Tongue (tissue), 3 donors: Measurements from ENCODE around the gene POU6F2. TPM values are rescaled to one million over a fixed set of nuclear protein-coding genes. Genes with fewer than 3 reads are reported as not detected.

Source experiments
- DNase-seq: peaks from one replicate; pipeline ENCODE4 v3.0.0-alpha.2; 2015
- small RNA-seq: library from RNA; depleted of rRNA; stranded (forward); fragments of <200 nt; gene quantifications from one replicate; pipeline ENCODE3, GENCODE V24; 2014; ENCODE audit warnings: low replicate concordance
- total RNA-seq: library from RNA; depleted of rRNA; stranded (reverse); fragments of >200 nt; gene quantifications from one replicate; pipeline ENCODE4 v1.2.3, GENCODE V29; 2014

POU6F2 gene
- total RNA-seq, 1 donor from 2014 or later, result not detected

GRCh38 chr7:39516498-39516897, 538.8 kb downstream of the POU6F2 start:
- no peak for DNase-seq

GRCh38 chr7:39517240-39517639, 539.5 kb downstream of the POU6F2 start:
- no peak for DNase-seq

Small RNAs within 50 kb of the gene (small RNA-seq; reads per million reads assigned to genes)
- 0.06 reads per million for gene SNORA20B

Other genes with a start within 250 kb of the POU6F2 start
- 69.6 TPM for gene VPS41, start 68.7 kb upstream of the POU6F2 start, total RNA-seq